Neural cell (in vitro differentiated cells): ENCODE data around the gene CEP350. TPM values are rescaled to one million over a fixed set of nuclear protein-coding genes. Genes with fewer than 3 reads are reported as not detected.

ENCODE experiments used
- H2AFZ ChIP-seq: fragments of 200-600, 300-800 bp; sonication (generic), shearing (Covaris generic); 2 replicates; pipeline ENCODE4 v1.6.0; 2014; ENCODE audit warnings: low read depth, mild to moderate bottlenecking, antibody characterized with exemption, low read length, moderate library complexity
- H3F3A ChIP-seq: fragments of 200-600 bp; shearing (Covaris generic); 2 replicates; pipeline ENCODE4 v1.6.1; 2016; ENCODE audit warnings: mild to moderate bottlenecking, moderate library complexity, mixed read lengths, antibody characterized with exemption, low read length; ENCODE audit not compliant: insufficient read depth, poor library complexity, severe bottlenecking
- H3K27ac ChIP-seq: fragments of 200-600, 300-800 bp; sonication (generic), shearing (Covaris generic); 2 replicates; pipeline ENCODE4 v1.5.1; 2014; ENCODE audit warnings: mild to moderate bottlenecking, low read length, moderate library complexity
- H3K27me3 ChIP-seq: fragments of 300-800, 200-600 bp; sonication (generic), shearing (Covaris generic); 2 replicates; pipeline ENCODE4 v1.6.0; 2014; ENCODE audit warnings: mild to moderate bottlenecking, low read depth, low read length, moderate library complexity; ENCODE audit not compliant: insufficient read depth
- H3K36me3 ChIP-seq: fragments of 300-800, 200-600 bp; sonication (generic), shearing (Covaris generic); 2 replicates; pipeline ENCODE4 v1.5.1; 2014; ENCODE audit warnings: mild to moderate bottlenecking, antibody characterized with exemption, low read length, moderate library complexity; ENCODE audit not compliant: insufficient read depth
- H3K4me2 ChIP-seq: fragments of 300-800, 200-600 bp; sonication (generic), shearing (Covaris generic); 2 replicates; pipeline ENCODE4 v1.6.0; 2014; ENCODE audit warnings: mild to moderate bottlenecking, low read length
- H3K4me3 ChIP-seq: fragments of 300-800, 200-600 bp; sonication (generic), shearing (Covaris generic); 2 replicates; pipeline ENCODE4 v1.5.1; 2014; ENCODE audit warnings: mild to moderate bottlenecking, low read length, moderate library complexity
- H3K79me2 ChIP-seq: fragments of 200-600 bp; shearing (Covaris generic); replicated peaks from 2 replicates; pipeline ENCODE4 v1.6.0; 2014; ENCODE audit warnings: mild to moderate bottlenecking, low read length, moderate library complexity; ENCODE audit not compliant: insufficient read depth
- H3K9ac ChIP-seq: fragments of 300-800, 200-600 bp; sonication (generic), shearing (Covaris generic); 2 replicates; pipeline ENCODE4 v1.6.1; 2016; ENCODE audit warnings: mild to moderate bottlenecking, low read length, mixed read lengths
- H3K9me2 ChIP-seq: fragments of 200-600 bp; shearing (Covaris generic); 2 replicates; pipeline ENCODE4 v1.6.1; 2016; ENCODE audit warnings: mild to moderate bottlenecking, low read length, mixed read lengths; ENCODE audit not compliant: insufficient read depth
- H3K9me3 ChIP-seq: fragments of 200-600, 300-800 bp; sonication (generic), shearing (Covaris generic); 2 replicates; pipeline ENCODE4 v1.6.1; 2016; ENCODE audit warnings: mild to moderate bottlenecking, mixed run types, low read length, moderate library complexity, mixed read lengths
- H4K20me1 ChIP-seq: fragments of 200-600 bp; shearing (Covaris generic); 2 replicates; pipeline ENCODE4 v1.6.1; 2016; ENCODE audit warnings: mild to moderate bottlenecking, mixed run types; ENCODE audit not compliant: insufficient read depth
- CTCF ChIP-seq: fragments of 450-650 bp; IDR thresholded peaks from 2 replicates; pipeline ENCODE4 v1.5.1; 2014; ENCODE audit warnings: antibody characterized with exemption, mild to moderate bottlenecking, moderate library complexity; ENCODE audit not compliant: poor library complexity, severe bottlenecking
- EP300 ChIP-seq: fragments of 450-650 bp; conservative IDR thresholded peaks from 2 replicates; pipeline ENCODE4 v1.6.1; 2014; ENCODE audit warnings: antibody characterized with exemption, mild to moderate bottlenecking, moderate library complexity; ENCODE audit not compliant: poor library complexity, severe bottlenecking
- MXI1 ChIP-seq: fragments of 450-650 bp; conservative IDR thresholded peaks from 2 replicates; pipeline ENCODE4 v1.6.1; 2014; ENCODE audit warnings: antibody characterized with exemption, mild to moderate bottlenecking; ENCODE audit not compliant: poor library complexity, severe bottlenecking
- POLR2AphosphoS5 ChIP-seq: IDR thresholded peaks from 2 replicates; pipeline ENCODE4 v1.6.1; 2012
- RAD21 ChIP-seq: fragments of 450-650 bp; conservative IDR thresholded peaks from 2 replicates; pipeline ENCODE4 v1.6.1; 2014; ENCODE audit warnings: antibody characterized with exemption, mild to moderate bottlenecking, moderate library complexity
- REST ChIP-seq: IDR thresholded peaks from 2 replicates; pipeline ENCODE4 v1.6.1; 2012; ENCODE audit warnings: borderline replicate concordance
- SMC3 ChIP-seq: fragments of 450-650 bp; conservative IDR thresholded peaks from 2 replicates; pipeline ENCODE4 v1.6.1; 2014; ENCODE audit warnings: antibody characterized with exemption, mild to moderate bottlenecking, moderate library complexity; ENCODE audit not compliant: poor library complexity
- polyA plus RNA-seq: library from polyadenylated mRNA; depleted of rRNA; stranded (reverse); fragments of >200 nt; gene quantifications from 2 replicates; pipeline ENCODE4 v1.2.3, GENCODE V29; 2014

CEP350 gene
- polyA plus RNA-seq, 1 donor from 2014 or later: 28.1 TPM

- Histone ChIP-seq H3F3A (no peaks in the 10 kb centered on the region), H4K20me1 (no peaks in the 10 kb centered on the region), H3K36me3 (no peaks in the 10 kb centered on the region), H3K9me3 (no peaks in the 10 kb centered on the region), H2AFZ (no peak overlapping the region), H3K27me3 (no peaks in the 10 kb centered on the region), H3K79me2 (no peaks in the 10 kb centered on the region), H3K4me3 (no peak overlapping the region), H3K4me2 (no peak overlapping the region), H3K9me2 (no peaks in the 10 kb centered on the region), H3K27ac (no peak overlapping the region), H3K9ac (no peak overlapping the region)
- TF ChIP-seq CTCF (no peak), EP300 (no peak)
Observed at GRCh38 chr1:179910934-179911333, 43.7 kb upstream of the CEP350 start.

GRCh38 chr1:179911812-179912211 is 42.8 kb upstream of the CEP350 start:
- Histone ChIP-seq H3K9me2 (no peaks in the 10 kb centered on the region), H2AFZ (no peak overlapping the region), H3K4me3 (no peak overlapping the region), H3K27me3 (no peaks in the 10 kb centered on the region), H3K79me2 (no peaks in the 10 kb centered on the region), H3K36me3 (no peaks in the 10 kb centered on the region), H3K27ac (no peak overlapping the region), H3K9ac (no peak overlapping the region), H3K9me3 (no peaks in the 10 kb centered on the region), H3F3A (no peaks in the 10 kb centered on the region), H4K20me1 (no peaks in the 10 kb centered on the region), H3K4me2 (no peak overlapping the region)
- TF ChIP-seq RAD21 (no peak), SMC3 (no peak), MXI1 (no peak), POLR2AphosphoS5 (no peak), CTCF (no peak), REST (no peak)
